GM21723 (cell line): Measurements from ENCODE around the gene DTHD1.

Source experiments
- ATAC-seq: cut with Tn5 transposase; IDR thresholded peaks from one replicate; pipeline ENCODE4 v1.9.1; 2021; ENCODE audit warnings: mild to moderate bottlenecking, moderate library complexity; ENCODE audit not compliant: unreplicated experiment

Gene DTHD1

DNA sequence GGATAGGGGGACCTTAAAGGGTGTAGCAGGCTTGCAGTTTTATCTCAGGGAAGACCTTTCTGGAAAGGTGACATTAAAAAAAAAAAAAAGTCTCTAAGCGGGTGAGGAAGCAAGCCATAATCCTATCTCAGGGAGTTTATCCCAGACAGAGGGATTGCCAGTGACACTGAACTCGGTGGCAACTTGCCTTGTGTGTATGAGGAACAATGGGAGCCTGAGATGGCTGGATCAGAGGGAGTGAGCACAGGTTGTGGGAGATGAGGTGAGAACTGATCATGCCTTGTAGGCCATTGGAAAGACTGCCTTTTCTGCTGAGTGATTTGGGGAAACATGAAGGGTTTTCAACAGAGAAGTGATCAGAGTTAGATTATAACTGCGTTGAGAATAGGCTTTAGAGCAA, 31.1 kb downstream of the DTHD1 start:
- no peak for ATAC-seq

DNA sequence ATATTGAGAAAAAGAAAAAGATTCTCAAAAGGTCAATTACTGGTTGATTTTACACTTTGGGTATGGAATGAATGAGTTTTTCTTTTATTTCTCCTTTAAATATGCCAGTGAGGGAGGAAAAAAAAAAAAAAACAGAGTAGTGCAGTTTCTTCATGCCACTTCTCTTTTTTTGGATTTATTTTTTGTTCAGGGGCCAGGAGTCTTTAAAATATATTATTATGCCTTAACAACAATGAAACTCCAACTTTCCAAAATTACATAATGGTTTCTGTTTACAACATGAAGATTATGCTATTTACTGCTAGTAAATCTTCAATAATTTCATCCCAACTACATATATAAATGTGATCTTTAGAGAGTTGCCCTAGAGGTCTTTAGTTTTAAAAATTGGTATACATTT, 31.9 kb downstream of the DTHD1 start:
- no peak for ATAC-seq

GRCh38 chr4:36313703-36314102, 32.3 kb downstream of the DTHD1 start:
- no peak for ATAC-seq

DNA sequence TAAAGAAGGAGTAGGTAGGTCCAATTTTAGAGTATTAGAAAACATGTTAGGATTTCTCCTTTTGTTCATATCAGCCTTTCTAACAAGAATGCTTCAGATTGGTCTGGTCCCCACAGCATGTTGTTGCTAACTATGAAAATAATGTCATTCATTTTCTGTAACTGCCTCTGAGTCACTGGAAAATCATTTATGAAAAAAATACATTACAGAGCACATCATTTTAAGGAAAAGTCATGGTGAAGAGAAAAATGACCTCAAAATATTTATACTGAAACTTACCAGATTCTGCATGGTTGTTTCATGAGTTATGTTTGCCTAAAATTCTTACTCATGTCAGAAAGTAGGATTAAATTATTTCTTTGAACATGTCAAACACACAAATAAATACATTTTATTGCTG, 35.2 kb downstream of the DTHD1 start:
- no peak for ATAC-seq

GRCh38 chr4:36317721-36318120, 36.3 kb downstream of the DTHD1 start:
- no peak for ATAC-seq

GRCh38 chr4:36320117-36320896, 38.9 kb downstream of the DTHD1 start:
- ATAC-seq: peak; percentile 39

- no peak for ATAC-seq
Measured at GRCh38 chr4:36321176-36321575, 39.8 kb downstream of the DTHD1 start.

GRCh38 chr4:36322921-36323354, 41.5 kb downstream of the DTHD1 start:
- peak; percentile 33 for ATAC-seq

- ATAC-seq: no peak
Measured at GRCh38 chr4:36323816-36324419, 42.5 kb downstream of the DTHD1 start.

DNA sequence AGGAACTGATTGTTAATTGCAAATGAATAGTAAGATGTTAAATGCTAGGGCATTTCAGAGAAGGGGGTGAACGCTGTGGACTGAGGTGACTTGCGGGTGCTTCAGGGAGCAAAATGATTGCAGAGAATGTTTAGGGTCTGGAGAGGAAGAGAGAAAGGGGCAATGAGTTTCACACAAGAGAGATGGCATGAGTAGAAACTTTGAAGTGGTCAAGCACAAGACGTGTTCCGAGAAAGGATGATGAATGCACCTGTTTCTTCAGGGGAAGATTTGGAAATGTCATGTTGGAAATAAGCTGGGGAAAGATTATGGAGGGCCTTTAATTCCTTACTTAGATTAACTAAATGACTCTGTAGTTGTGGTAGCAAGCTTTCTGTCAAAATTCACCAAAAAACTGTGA, 43.4 kb downstream of the DTHD1 start:
- ATAC-seq: no peak

DNA sequence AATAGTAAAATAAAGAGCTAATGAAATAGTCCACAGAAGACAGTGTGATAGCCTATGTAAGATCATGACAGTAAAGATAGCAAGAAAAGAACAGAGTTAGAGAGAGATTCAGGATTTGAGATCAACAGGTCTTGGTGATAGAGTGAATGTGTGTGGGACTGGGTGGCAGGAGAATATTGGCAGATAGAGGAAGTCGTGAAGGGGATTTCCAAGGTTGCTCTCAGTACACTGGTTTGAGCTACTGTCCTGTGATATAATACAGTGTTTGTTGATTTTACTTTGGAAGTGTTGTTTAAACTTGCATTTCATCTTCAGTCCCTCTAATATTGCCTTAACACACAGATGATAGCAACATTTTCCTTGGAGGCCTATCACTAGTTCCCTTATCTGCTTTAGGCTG, 44.1 kb downstream of the DTHD1 start:
- peak; percentile 77 for ATAC-seq

DNA sequence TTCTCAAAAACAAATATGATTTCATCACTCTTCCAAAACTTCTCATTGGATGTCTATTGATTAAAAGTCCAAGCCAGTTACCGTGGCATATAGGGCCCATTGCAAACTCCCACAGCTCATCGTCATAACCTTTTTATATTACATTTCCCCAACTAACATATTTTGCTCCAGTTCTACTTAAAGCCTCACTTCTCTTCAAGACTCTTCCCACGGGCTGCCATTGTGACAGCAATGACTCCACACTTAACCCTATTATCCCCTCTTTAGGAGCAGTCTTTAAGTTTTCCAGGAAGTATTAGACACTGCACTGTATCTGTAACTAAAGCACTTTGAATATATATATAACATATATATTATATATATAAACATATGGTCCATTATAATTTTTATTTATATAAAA, 44.5 kb downstream of the DTHD1 start:
- no peak for ATAC-seq

GRCh38 chr4:36326476-36327029, 45.1 kb downstream of the DTHD1 start:
- no peak for ATAC-seq

GRCh38 chr4:36327400-36327799, 46.0 kb downstream of the DTHD1 start:
- ATAC-seq: no peak

DNA sequence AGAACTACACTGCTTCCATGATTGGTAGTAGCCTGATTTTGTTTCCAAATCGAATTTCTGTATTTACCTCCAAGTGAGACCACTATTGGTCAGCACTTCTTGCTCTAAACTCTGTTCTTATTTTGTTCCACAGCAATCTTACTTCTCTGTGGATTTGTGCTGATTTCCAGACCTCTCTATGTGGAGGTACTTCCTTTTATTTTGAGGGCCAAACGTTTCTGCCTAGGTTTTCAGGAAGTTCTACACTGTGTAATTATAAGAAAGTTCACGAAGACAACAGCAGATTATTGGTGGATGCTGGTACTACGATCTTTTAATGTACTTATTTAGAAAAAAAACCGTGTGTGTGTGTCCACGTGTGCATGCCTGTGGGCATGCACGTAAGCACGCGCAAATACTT, 46.7 kb downstream of the DTHD1 start:
- no peak for ATAC-seq

DNA sequence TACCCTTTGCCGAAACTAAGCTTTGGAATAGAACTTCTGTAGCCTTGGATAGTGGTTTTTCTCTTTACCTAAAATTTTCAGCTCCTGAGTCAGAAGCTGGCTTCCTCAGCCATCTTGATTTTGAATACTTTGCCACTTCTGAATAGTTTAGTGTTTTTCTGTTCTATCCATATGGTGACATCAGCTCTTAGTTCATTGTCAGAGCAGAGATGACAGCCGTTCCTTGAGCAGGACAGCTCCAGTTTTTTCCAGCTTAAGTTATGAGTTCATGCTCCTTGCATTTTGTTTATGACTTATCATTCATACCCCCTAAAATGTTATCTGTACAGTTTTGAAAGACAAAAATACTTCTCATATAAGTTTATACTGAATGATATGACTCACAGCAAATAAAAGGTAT, 47.8 kb downstream of the DTHD1 start:
- ATAC-seq: no peak

GRCh38 chr4:36330796-36331195, 49.4 kb downstream of the DTHD1 start:
- no peak for ATAC-seq

DNA sequence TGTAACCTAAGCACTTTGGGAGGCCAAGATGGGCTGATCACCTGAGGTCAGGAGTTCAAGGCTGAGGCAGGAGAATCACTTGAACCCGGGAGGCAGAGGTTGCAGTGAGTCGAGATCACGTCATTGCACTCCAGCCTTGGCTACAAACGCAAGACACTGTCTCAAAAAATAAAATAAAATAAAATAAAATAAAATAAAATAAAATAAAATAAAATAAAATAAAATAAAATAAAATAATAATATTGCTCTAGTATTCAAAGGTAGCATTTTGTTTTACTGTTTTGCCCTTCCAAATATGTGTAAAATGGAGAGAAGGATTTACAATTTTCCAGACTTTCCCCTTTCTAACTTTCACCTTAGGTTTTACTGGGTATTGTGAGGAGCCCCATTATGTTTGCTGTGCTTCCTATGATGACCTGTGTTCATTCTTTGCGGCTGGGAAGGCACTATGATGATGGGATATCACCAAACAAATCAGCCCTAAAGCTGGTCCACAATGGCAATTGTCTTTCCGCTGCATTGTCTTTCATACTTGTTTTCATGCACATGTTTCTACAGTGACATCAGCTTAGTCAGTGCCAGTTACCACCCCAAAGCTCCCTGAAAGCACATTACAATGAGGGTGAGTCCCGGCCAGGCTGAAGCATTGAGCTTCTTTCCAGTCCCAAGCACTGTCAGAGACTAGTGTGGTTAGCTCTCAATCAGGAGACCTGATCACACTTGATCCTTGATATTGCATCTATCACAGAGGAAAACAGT, 50.8 kb downstream of the DTHD1 start:
- peak; percentile 83 for ATAC-seq

- ATAC-seq: peak; percentile 99
Measured at GRCh38 chr4:36332782-36333131, 51.3 kb downstream of the DTHD1 start.

GRCh38 chr4:36333303-36333877, 52.0 kb downstream of the DTHD1 start:
- no peak for ATAC-seq

GRCh38 chr4:36337665-36338185, 56.3 kb downstream of the DTHD1 start:
- no peak for ATAC-seq
